LNCaP clone FGC (cell line): ENCODE measurements around the gene CFDP1.
"Not testable (repeated sequence)": the region's sequence is repeated elsewhere in the genome, so short reads cannot be mapped to it uniquely, and the experiment has no call there.

Experiments
- DNase-seq: peaks from one replicate; pipeline ENCODE4 v3.0.0-alpha.2; 2011; ENCODE audit warnings: low read depth
- H3K4me3 ChIP-seq: 2 replicates; pipeline ENCODE4 v1.5.1; 2011; ENCODE audit warnings: mild to moderate bottlenecking, low read depth, low read length, control low read depth
- CTCF ChIP-seq: IDR thresholded peaks from 2 replicates; pipeline ENCODE4 v1.5.1; 2012; ENCODE audit warnings: mild to moderate bottlenecking; ENCODE audit not compliant: control insufficient read depth, insufficient read depth; ENCODE audit errors: extremely low read depth

The CFDP1 gene

GRCh38 chr16:75287708-75288107, 145.6 kb downstream of the CFDP1 start:
- no peak for DNase-seq
- no peak for TF ChIP-seq CTCF
- H3K4me3 ChIP-seq, result no peak overlapping the region

- no peak for TF ChIP-seq CTCF
- no peak overlapping the region for H3K4me3 ChIP-seq
- DNase-seq, result no peak
These were observed 146.9 kb downstream of the CFDP1 start for GRCh38 chr16:75286389-75286788.

- DNase-seq, result no peak
- no peak overlapping the region for H3K4me3 ChIP-seq
These were observed 150.6 kb downstream of the CFDP1 start for GRCh38 chr16:75282466-75283281.

GRCh38 chr16:75281826-75282225, 151.5 kb downstream of the CFDP1 start:
- no peak for TF ChIP-seq CTCF
- no peak for DNase-seq
- H3K4me3 ChIP-seq, result no peak overlapping the region

More at GRCh38 chr16:75282466-75283281, 150.6 kb downstream of the CFDP1 start:
- TF ChIP-seq CTCF, result no peak

- not testable (repeated sequence) for H3K4me3 ChIP-seq, DNase-seq
These were observed 152.3 kb downstream of the CFDP1 start for GRCh38 chr16:75281009-75281408.

- no peak for TF ChIP-seq CTCF
- H3K4me3 ChIP-seq, result no peak overlapping the region
- no peak for DNase-seq
These were observed 152.9 kb downstream of the CFDP1 start for GRCh38 chr16:75280331-75280804.

GRCh38 chr16:75279305-75279704, 154.0 kb downstream of the CFDP1 start:
- no peak for TF ChIP-seq CTCF
- no peak overlapping the region for H3K4me3 ChIP-seq
- DNase-seq, result no peak
